Endothelial cell of umbilical vein (primary cell): ENCODE results near the gene MUTYH. TPM values are rescaled to one million over a fixed set of nuclear protein-coding genes. Genes with fewer than 3 reads are reported as not detected.

Source experiments
- BruUV-seq: library from RNA; stranded (reverse); fragments of 400-500 nt; replicated peaks from 2 replicates; lab custom pipeline; 2021; lab: Mats Ljungman, UMichigan
- CTCF ChIA-PET: fragments of 300-600, 350-600 bp; sonication (Branson Sonifier 250); formaldehyde crosslinking; loops from one replicate; lab custom pipeline; 2021; ENCODE audit warnings: antibody characterized with exemption, inconsistent platforms; lab: Charles Lee
- POLR2A ChIA-PET: fragments of 300-600, 350-600 bp; sonication (Branson Sonifier 250); formaldehyde crosslinking; loops from one replicate; lab custom pipeline; 2021; ENCODE audit warnings: antibody characterized with exemption, inconsistent platforms; lab: Charles Lee
- DNase-seq: peaks from one replicate; pipeline ENCODE4 v3.0.0-alpha.2; 2011; ENCODE audit warnings: low read depth, low spot score
- FAIRE-seq: peaks from 2 replicates; lab custom pipeline; 2011; peaks lifted over from hg19 to GRCh38; lab: Jason Lieb, UNC
- H2AFZ ChIP-seq: 2 replicates; pipeline ENCODE4 v1.6.0; 2012; ENCODE audit warnings: low read depth, low read length, control low read depth, inconsistent platforms
- H3K27ac ChIP-seq: 2 replicates; pipeline ENCODE4 v1.5.1; 2011; ENCODE audit warnings: low read depth, mild to moderate bottlenecking, control low read depth, low read length, moderate library complexity; ENCODE audit not compliant: insufficient read depth
- H3K27me3 ChIP-seq, 2 experiments: 2 replicates each; pipeline versions ENCODE4 v1.6.0 to v1.6.1; 2011; ENCODE audit warnings: low read length in 2 of 2, mixed read lengths in 1 of 2; ENCODE audit not compliant: control insufficient read depth in 2 of 2, insufficient read depth in 2 of 2
- H3K36me3 ChIP-seq, 2 experiments: 2 replicates in 1 of 2; 3 replicates in 1 of 2; pipeline ENCODE4 v1.5.1; 2011; ENCODE audit warnings: low read length in 2 of 2, mild to moderate bottlenecking in 1 of 2, moderate library complexity in 1 of 2; ENCODE audit not compliant: control insufficient read depth in 2 of 2, insufficient read depth in 2 of 2; ENCODE audit errors: extremely low read depth in 1 of 2
- H3K4me1 ChIP-seq: 3 replicates; pipeline ENCODE4 v1.5.1; 2011; ENCODE audit warnings: mild to moderate bottlenecking, low read length; ENCODE audit not compliant: control insufficient read depth, insufficient read depth; ENCODE audit errors: extremely low read depth
- H3K4me2 ChIP-seq: 2 replicates; pipeline ENCODE4 v1.6.1; 2011; ENCODE audit warnings: low read length, control low read depth, mixed read lengths; ENCODE audit not compliant: insufficient read depth
- H3K4me3 ChIP-seq, 3 experiments: fragments of 200-600 bp in 1 of 3; sonication (generic), shearing (Covaris generic) in 1 of 3; replicated peaks in 1 of 3; 2 replicates each; pipeline ENCODE4 v1.5.1; 2011 to 2016; ENCODE audit warnings: control low read depth in 3 of 3, low read length in 3 of 3, mild to moderate bottlenecking in 2 of 3, inconsistent platforms in 1 of 3, low read depth in 1 of 3, moderate library complexity in 1 of 3; ENCODE audit not compliant: insufficient read depth in 1 of 3
- H3K79me2 ChIP-seq: 2 replicates; pipeline ENCODE4 v1.6.0; 2012; ENCODE audit warnings: low read length, inconsistent platforms; ENCODE audit not compliant: control insufficient read depth, insufficient read depth
- H3K9ac ChIP-seq: replicated peaks from 2 replicates; pipeline ENCODE3; 2011; ENCODE audit warnings: low read length, control low read depth; ENCODE audit not compliant: insufficient read depth; ENCODE audit errors: extremely low read depth
- H3K9me1 ChIP-seq: replicated peaks from 3 replicates; pipeline ENCODE4 v1.6.0; 2011; ENCODE audit warnings: mild to moderate bottlenecking, low read length; ENCODE audit not compliant: control insufficient read depth, insufficient read depth; ENCODE audit errors: extremely low read depth
- H3K9me3 ChIP-seq: replicated peaks from 2 replicates; pipeline ENCODE4 v1.5.1; 2012; ENCODE audit warnings: low read length, inconsistent platforms; ENCODE audit not compliant: control insufficient read depth, insufficient read depth
- H4K20me1 ChIP-seq: replicated peaks from 2 replicates; pipeline ENCODE3; 2011; ENCODE audit warnings: mild to moderate bottlenecking, low read length; ENCODE audit not compliant: control insufficient read depth, insufficient read depth; ENCODE audit errors: extremely low read depth
- CTCF ChIP-seq, 2 donors: IDR thresholded peaks; 1 replicate in 1 of 2; 2 replicates in 1 of 2; pipeline ENCODE4 v1.5.1; 2011; ENCODE audit warnings: low read length in 2 of 2, mild to moderate bottlenecking in 2 of 2, moderate library complexity in 2 of 2, control low read depth in 1 of 2, inconsistent platforms in 1 of 2, low read depth in 1 of 2; ENCODE audit not compliant: insufficient read depth in 1 of 2; ENCODE audit errors: extremely low read depth in 1 of 2
- EZH2 ChIP-seq: IDR thresholded peaks from 2 replicates; pipeline ENCODE4 v1.6.1; 2012; ENCODE audit warnings: borderline replicate concordance, low read depth, mild to moderate bottlenecking, moderate library complexity, low read length, inconsistent platforms; ENCODE audit not compliant: severe bottlenecking
- FOS ChIP-seq: IDR thresholded peaks from 2 replicates; pipeline ENCODE4 v1.6.1; 2011; ENCODE audit warnings: mild to moderate bottlenecking, low read length, moderate library complexity, borderline replicate concordance; ENCODE audit not compliant: insufficient read depth
- GATA2 ChIP-seq: IDR thresholded peaks from 2 replicates; pipeline ENCODE4 v1.7.0; 2011; ENCODE audit warnings: low read depth, mild to moderate bottlenecking, moderate library complexity, mixed read lengths, low read length; ENCODE audit not compliant: insufficient read length, insufficient read depth
- MAX ChIP-seq: IDR thresholded peaks from 2 replicates; pipeline ENCODE4 v1.6.1; 2011; ENCODE audit not compliant: insufficient read depth, insufficient read length
- POLR2A ChIP-seq: IDR thresholded peaks from 2 replicates; pipeline ENCODE4 v1.6.1; 2012; ENCODE audit warnings: low read depth, mild to moderate bottlenecking, control low read depth, low read length
- POLR2AphosphoS5 ChIP-seq: IDR thresholded peaks from 2 replicates; pipeline ENCODE4 v1.6.1; 2012; ENCODE audit warnings: low read depth, mild to moderate bottlenecking, control low read depth, low read length, moderate library complexity; ENCODE audit not compliant: insufficient read depth
- dilution Hi-C: fragments of 300-500 bp; cut with MboI; formaldehyde crosslinking; loops from one replicate; pipeline ENCODE4 v1.15.0; 2019; ENCODE audit warnings: low sequenced_read_pairs; ENCODE audit not compliant: extremely low pct_ligation_motif_present
- intact Hi-C: fragments of 100-400 bp; cut with micrococcal nuclease; formaldehyde crosslinking; loops from one replicate; pipeline ENCODE4 v1.10.0; 2022
- polyA plus RNA-seq, 4 experiments: library from polyadenylated mRNA; depleted of rRNA in 3 of 4; stranded (reverse) in 3 of 4; unstranded in 1 of 4; fragments of >200 nt; gene quantifications; 2 replicates each; pipeline versions ENCODE4 v1.2.1 to v1.2.3, GENCODE V29; 2011 to 2012; ENCODE audit warnings: missing spikeins in 1 of 4
- total RNA-seq: library from RNA; stranded (reverse); gene quantifications from 2 replicates; pipeline ENCODE4 v1.2.3, GENCODE V29; 2021

Gene MUTYH
- total and polyA plus RNA-seq, 2 donors (not counting 3 experiments of a cell fraction or from before 2014, with no cell fraction given) = 12.3 to 16.6 TPM

DNA sequence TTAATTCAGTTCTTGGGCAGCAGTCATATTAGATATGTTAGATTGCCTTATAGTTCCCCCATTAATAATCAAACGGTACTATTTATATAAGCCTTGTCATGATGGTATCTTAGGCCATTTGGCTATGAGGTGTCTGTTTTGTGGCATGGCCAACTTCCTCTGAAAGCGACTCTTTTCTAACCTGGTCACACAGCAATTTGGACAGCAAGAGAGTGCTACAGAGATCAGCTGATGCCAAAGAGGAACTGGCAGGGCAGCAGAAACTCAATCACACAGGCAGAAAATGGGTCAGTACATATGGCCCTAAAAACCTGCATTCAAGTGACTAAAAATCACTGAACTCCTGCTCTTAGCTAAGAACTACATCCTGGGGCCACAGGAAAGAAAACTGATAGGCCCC is 13.4 kb upstream of the MUTYH start:
- Histone ChIP-seq H3K9ac (no peak overlapping the region), H3K9me3 (no peaks in the 10 kb centered on the region), H3K9me1 (no peaks in the 10 kb centered on the region), H3K27me3 (no peaks in the 10 kb centered on the region), H3K4me1 (peaks cover 7% of the 10 kb centered on the region), H3K79me2 (no peaks in the 10 kb centered on the region), H4K20me1 (no peaks in the 10 kb centered on the region), H3K4me2 (no peak overlapping the region), H3K27ac (no peak overlapping the region), H2AFZ (no peak overlapping the region), H3K36me3 (no peaks in the 10 kb centered on the region), H3K4me3 (no peak overlapping the region)
- POLR2A ChIA-PET = no interaction called here
- FAIRE-seq (no peak), DNase-seq (no peak)
- intact Hi-C loops = no loop called here
- TF ChIP-seq CTCF (IDR thresholded peaks at IDR 0.05; ENCODE audit: extremely low read depth in 1 of 2, insufficient read depth in 1 of 2, low read depth in 1 of 2, low read length in 2 of 2) (no peak), GATA2 (no peak), POLR2AphosphoS5 (no peak), EZH2 (no peak), FOS (no peak), MAX (no peak), POLR2A (no peak)
- dilution Hi-C loops = loop anchor here (25.0 kb wide), 1 partner anchor 134 kb away; the partner anchor contains the start of gene TESK2
- BruUV-seq = no TSS peak
- CTCF ChIA-PET = interaction anchor here (15.5 kb wide), 1 partner anchor 139 kb away, joined by 457 read pairs; the partner anchor contains the start of gene TESK2
